ENCODE data around the gene UGGT2.

GRCh38 chr13:96081888-96082287 is 28.7 kb upstream of the UGGT2 start:
- TF ChIP-seq CTCF (IDR thresholded peaks at IDR 0.05) (no peak), EP300 (IDR thresholded peaks at IDR 0.05) (no peak), POLR2A (IDR thresholded peaks at IDR 0.05; ENCODE audit: low read depth) (no peak)

Measured in esophagus muscularis mucosa (tissue), 4 donors.